SJSA1 (cell line): ENCODE measurements around the gene TAC3. TPM values are rescaled to one million over a fixed set of nuclear protein-coding genes. Genes with fewer than 3 reads are reported as not detected.
A peak's percentile ranks its signal among the peaks of the same experiment; 100 is the strongest.
"Not testable (repeated sequence)": the region's sequence is repeated elsewhere in the genome, so short reads cannot be mapped to it uniquely, and the experiment has no call there.

ENCODE experiments used
- DNase-seq, 2 experiments: peaks; one replicate each; pipeline ENCODE4 v3.0.0-alpha.2; 2015 to 2020; ENCODE audit warnings: low spot score in 2 of 2, low read depth in 1 of 2
- H3K27ac ChIP-seq: fragments of 250-450 bp; sonication (Bioruptor Pico); 2 replicates; pipeline ENCODE4 v1.5.1; 2020; ENCODE audit warnings: mild to moderate bottlenecking, moderate library complexity
- H3K27me3 ChIP-seq: fragments of 250-450 bp; sonication (Bioruptor Pico); replicated peaks from 2 replicates; pipeline ENCODE4 v1.5.1; 2020; ENCODE audit warnings: mild to moderate bottlenecking, moderate library complexity
- H3K36me3 ChIP-seq: fragments of 250-450 bp; sonication (Bioruptor Pico); 2 replicates; pipeline ENCODE4 v1.5.1; 2020; ENCODE audit warnings: mild to moderate bottlenecking
- H3K4me1 ChIP-seq: fragments of 250-450 bp; sonication (Bioruptor Pico); replicated peaks from 2 replicates; pipeline ENCODE4 v1.6.1; 2021; ENCODE audit warnings: mild to moderate bottlenecking
- H3K4me3 ChIP-seq: fragments of 250-450 bp; sonication (Bioruptor Pico); 2 replicates; pipeline ENCODE4 v1.5.1; 2020; ENCODE audit warnings: mild to moderate bottlenecking
- H3K9me3 ChIP-seq: fragments of 250-450 bp; sonication (Bioruptor Pico); replicated peaks from 2 replicates; pipeline ENCODE4 v1.5.1; 2020; ENCODE audit warnings: mild to moderate bottlenecking
- total RNA-seq: library from RNA; depleted of rRNA; stranded (reverse); fragments of >200 nt; shearing (Covaris generic); gene quantifications from 2 replicates; pipeline ENCODE4 v1.2.3, GENCODE V29; 2014; rRNA removed

TAC3 gene
- total RNA-seq = not detected in 2 replicates

DNA sequence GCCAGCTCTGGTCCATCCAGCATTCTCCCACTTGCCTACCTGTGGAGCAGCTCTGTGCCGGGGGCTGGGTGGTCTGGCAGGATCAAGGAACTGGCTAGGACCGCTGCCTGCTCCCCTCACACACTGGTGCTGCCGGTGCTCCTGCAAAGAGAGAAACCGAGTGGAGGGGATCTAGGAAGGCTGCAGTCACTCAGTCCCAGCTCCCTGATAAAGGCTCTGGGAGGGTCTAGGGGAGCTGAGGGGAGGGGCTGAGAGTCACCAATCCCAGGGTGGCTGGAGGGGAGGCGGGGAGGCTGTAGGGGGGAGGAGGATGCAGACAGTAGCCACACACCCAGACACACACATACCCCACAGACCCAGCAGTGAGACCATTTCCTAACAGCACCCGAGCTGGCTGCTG is at the start of gene TAC3:
TSS of gene TAC3 (minus strand) at position 182 of the 400 bp plus-strand sequence. CDS start 732 bp downstream, outside the sequence.
- Histone ChIP-seq H3K9me3 (no peaks in the 10 kb centered on the region), H3K36me3 (no peaks in the 10 kb centered on the region), H3K4me3 (no peak within 1 kb of the TSS), H3K27ac (no peak within 1 kb of the TSS), H3K27me3 (0 out of 2 replicates have a peak, but pooled peaks cover 6% of the 10 kb centered on the region), H3K4me1 (no peaks in the 10 kb centered on the region)
- no peak for DNase-seq

DNA sequence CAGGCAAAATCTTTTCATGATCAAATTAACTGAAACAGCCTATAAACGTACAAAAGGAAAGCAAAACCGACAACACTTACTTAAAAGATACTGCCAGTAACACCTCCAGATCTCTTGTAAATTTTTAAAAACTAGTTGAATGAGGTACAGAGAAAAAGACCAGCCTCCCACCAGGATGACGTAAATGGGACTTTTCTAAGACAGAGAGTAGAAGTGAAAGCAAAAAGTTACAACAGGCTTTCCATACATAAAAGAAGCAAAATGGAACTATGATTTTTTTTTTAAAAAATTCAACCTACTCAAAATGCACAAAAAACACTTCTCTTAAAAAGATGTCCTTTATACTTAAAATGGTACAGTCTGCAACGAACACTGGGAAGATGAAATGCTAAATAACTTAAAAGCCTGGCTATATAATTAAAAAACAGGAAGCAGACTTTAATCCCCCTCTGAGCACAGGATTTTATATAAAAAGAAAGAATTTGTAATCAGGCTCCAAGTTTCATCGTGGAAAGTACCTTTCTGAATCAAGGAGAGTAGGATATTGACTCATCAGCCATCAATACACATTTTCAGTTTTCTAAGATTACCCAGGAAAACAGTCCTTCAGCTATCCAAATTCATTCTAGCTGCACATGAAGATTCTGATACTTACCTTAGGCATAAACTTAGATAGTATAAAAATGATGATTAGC is 47.8 kb upstream of the TAC3 start:
- Histone ChIP-seq H3K27ac (peak overlapping the region; percentile 42), H3K36me3 (peaks cover 70% of the 10 kb centered on the region), H3K4me3 (no peak overlapping the region), H3K27me3 (no peaks in the 10 kb centered on the region), H3K9me3 (no peaks in the 10 kb centered on the region), H3K4me1 (no peaks in the 10 kb centered on the region)
- no peak for DNase-seq

DNA sequence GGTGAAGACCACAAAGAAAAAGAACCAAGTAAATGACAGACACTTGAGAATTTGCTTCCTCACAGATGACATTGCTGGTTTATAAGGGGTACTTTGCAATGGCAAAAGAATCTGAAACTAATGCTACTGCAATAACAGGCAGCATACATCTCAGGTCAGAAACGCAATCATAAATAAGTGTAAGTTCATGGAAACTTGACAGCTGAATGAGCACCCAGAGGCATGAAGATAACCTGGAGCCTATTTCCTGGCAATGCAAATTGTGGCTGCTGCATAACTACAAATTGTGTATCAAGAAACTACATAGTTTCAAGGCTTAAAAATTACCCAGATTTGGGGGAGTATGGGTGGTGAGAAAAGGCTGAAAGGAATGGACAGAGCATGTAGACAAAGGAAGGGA is 42.1 kb upstream of the TAC3 start:
- DNase-seq = no peak
- H3K27me3 ChIP-seq = no peaks in the 10 kb centered on the region
- H3K27ac ChIP-seq = no peak overlapping the region
- H3K9me3 ChIP-seq = no peaks in the 10 kb centered on the region
- no peaks in the 10 kb centered on the region for H3K4me1 ChIP-seq
- no peak overlapping the region for H3K4me3 ChIP-seq
- H3K36me3 ChIP-seq = peaks cover 55% of the 10 kb centered on the region

DNA sequence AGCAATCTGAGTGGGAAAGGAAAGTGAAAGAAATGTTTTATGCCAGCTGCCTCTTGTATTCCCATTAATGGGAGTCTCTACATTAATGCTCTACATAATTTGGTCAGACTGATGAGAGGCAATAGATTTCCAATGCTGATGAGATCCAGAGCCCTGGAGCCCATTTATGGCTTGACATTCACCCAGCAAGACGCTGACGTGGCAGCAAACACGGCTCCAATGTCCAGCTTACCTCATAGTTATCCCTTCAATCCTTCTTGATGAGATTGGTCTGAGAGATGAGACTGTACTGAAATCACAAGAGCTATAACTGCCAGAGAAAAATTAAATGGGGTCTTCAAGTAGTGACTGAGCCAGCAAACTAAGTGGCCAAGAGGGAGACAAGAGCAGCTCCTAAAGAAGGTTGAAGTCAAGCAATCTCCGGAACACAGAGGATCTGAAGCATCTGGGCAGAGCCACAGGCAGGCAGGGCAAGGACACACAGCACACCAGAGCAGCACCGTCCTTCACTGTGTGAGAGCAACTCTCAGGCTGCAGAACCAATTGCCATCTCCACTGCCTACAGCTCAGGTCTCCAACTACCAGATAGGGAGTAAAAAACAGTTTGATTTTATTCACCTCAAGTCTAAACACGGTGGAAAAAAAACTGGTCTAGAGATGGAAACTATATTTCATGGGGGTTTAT is 40.9 kb upstream of the TAC3 start:
- no peak overlapping the region for H3K27ac ChIP-seq
- no peaks in the 10 kb centered on the region for H3K27me3 ChIP-seq
- DNase-seq = no peak
- no peak overlapping the region for H3K4me3 ChIP-seq
- no peaks in the 10 kb centered on the region for H3K9me3 ChIP-seq
- peaks cover 46% of the 10 kb centered on the region for H3K36me3 ChIP-seq
- H3K4me1 ChIP-seq = no peaks in the 10 kb centered on the region

DNA sequence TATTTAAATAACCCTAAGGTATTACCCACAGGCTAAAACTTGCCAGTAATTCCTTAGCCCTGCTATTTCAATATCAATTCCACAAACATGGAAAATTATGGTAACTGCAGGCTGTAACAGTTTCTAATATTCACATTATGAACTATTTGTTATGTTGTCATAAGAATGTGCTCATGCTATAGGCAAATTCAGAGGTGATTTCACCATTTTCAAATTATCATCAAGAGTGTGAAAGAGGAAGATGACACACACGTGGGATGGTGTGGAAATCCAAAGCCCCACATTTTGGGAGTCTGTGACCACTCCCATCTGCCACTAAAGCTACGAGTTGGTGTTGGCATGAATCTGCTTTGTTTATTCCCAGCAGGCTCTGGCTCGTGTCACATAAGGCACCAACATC is 39.5 kb upstream of the TAC3 start:
- no peak for DNase-seq
- Histone ChIP-seq H3K4me1 (no peaks in the 10 kb centered on the region), H3K4me3 (no peak overlapping the region), H3K27ac (no peak overlapping the region), H3K36me3 (peaks cover 39% of the 10 kb centered on the region), H3K27me3 (no peaks in the 10 kb centered on the region; the same call in 1 of the 2 replicates), H3K9me3 (no peaks in the 10 kb centered on the region)

DNA sequence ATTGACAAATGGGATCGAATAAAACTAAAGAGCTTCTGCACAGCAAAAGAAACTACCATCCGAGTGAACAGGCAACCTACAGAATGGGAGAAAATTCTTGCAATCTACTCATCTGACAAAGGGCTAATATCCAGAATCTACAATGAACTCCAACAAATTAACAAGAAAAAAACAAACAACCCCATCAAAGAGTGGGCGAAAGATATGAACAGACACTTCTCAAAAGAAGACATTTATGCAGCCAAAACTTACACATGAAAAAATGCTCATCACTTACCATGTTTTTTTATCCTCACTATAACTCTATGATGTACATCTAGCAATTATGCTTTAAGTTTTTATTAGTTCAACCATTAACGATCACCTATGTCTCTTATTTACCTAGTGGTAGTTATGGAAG is 37.6 kb upstream of the TAC3 start:
- H3K4me3 ChIP-seq, H3K4me1 ChIP-seq, DNase-seq, H3K9me3 ChIP-seq, H3K27me3 ChIP-seq, H3K27ac ChIP-seq: not testable (repeated sequence)
- H3K36me3 ChIP-seq = peaks cover 20% of the 10 kb centered on the region

DNA sequence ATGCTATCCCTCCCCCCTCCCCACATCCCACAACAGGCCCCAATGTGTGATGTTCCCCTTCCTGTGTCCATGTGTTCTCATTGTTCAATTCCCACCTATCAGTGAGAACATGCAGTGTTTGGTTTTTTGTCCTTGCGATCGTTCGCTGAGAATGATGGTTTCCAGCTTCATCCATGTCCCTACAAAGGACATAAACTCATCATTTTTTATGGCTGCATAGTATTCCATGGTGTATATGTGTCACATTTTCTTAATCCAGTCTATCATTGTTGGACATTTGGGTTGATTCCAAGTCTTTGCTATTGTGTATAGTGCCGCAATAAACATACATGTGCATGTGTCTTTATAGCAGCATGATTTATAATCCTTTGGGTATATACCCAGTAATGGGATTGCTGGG is 36.8 kb upstream of the TAC3 start:
- DNase-seq, H3K27me3 ChIP-seq, H3K4me1 ChIP-seq, H3K27ac ChIP-seq, H3K9me3 ChIP-seq, H3K4me3 ChIP-seq: not testable (repeated sequence)
- H3K36me3 ChIP-seq = peaks cover 13% of the 10 kb centered on the region

DNA sequence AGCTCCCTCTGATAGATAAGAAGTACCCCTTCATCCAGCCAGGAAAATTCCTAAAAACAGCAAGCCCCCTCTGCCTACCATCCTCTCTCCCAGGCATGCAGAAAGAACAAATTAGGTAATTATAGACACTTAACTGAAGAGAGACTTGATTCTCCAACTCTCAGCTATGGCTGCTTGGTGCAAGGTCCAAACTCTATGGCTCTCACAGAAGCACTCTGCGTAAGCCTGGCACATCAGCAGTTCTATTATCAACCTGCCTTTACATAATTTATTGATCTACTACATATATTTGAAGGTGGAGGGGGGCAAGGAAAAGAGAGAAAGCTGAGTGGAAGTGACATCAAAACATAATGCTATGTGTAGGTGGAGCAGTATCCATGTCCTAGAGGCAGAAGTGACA is 34.7 kb upstream of the TAC3 start:
- Histone ChIP-seq H3K4me3 (no peak overlapping the region), H3K9me3 (no peaks in the 10 kb centered on the region), H3K36me3 (no peaks in the 10 kb centered on the region; the same call in 1 of the 2 replicates), H3K27ac (no peak overlapping the region), H3K27me3 (peaks cover 2% of the 10 kb centered on the region; the same call in 1 of the 2 replicates), H3K4me1 (no peaks in the 10 kb centered on the region)
- no peak for DNase-seq

DNA sequence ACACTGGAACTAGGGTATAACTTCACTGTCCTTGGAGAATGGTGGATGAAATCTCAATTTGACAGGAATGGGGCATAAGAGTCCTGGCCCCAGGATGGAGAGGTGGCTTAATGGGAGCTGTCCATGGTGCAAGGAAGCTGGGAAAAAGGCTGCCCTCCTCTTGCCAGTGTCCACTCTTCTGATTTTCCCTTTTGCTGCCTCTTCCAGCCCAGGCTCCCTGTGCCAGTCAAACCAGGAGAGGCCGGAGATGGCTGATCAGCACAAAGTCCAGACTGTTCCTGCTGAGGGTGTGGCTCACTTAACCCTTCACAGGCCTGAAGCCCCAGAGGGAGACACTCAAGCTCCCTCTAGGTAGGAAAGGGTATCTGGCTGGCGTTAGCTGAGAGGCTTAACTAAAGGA is 33.6 kb upstream of the TAC3 start, which contains the start of gene MYO1A:
TSS of gene MYO1A (minus strand) at position 240 of the 400 bp plus-strand sequence. CDS start 1,806 bp downstream, outside the sequence.
- no peak within 1 kb of the TSS for H3K27ac ChIP-seq
- H3K9me3 ChIP-seq = no peaks in the 10 kb centered on the region
- no peak for DNase-seq
- H3K4me3 ChIP-seq = no peak within 1 kb of the TSS
- no peaks in the 10 kb centered on the region for H3K4me1 ChIP-seq
- no peaks in the 10 kb centered on the region; the same call in 1 of the 2 replicates for H3K36me3 ChIP-seq
- peaks cover 9% of the 10 kb centered on the region; the same call in 1 of the 2 replicates for H3K27me3 ChIP-seq

DNA sequence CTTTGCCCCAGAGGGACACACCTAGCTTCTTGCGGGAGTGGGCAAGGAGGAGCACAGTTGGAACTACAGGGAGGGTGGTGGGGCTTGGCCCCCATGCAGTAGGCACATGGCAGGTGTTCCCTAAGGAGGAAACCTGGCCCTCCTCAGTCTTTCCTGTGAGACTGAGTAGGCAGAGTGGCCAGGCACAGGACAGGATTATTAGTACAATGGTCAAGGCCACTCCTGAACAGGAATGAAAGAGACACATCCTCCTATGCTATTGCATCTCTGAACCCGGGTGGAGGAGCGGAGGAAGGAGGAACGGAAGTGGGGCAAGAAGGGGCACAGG is 32.8 kb upstream of the TAC3 start:
- H3K4me1 ChIP-seq = no peaks in the 10 kb centered on the region
- no peaks in the 10 kb centered on the region; the same call in 1 of the 2 replicates for H3K36me3 ChIP-seq
- H3K27me3 ChIP-seq = peaks cover 9% of the 10 kb centered on the region; the same call in 1 of the 2 replicates
- H3K9me3 ChIP-seq = no peaks in the 10 kb centered on the region
- no peak for DNase-seq
- no peak overlapping the region for H3K4me3 ChIP-seq
- no peak overlapping the region for H3K27ac ChIP-seq

DNA sequence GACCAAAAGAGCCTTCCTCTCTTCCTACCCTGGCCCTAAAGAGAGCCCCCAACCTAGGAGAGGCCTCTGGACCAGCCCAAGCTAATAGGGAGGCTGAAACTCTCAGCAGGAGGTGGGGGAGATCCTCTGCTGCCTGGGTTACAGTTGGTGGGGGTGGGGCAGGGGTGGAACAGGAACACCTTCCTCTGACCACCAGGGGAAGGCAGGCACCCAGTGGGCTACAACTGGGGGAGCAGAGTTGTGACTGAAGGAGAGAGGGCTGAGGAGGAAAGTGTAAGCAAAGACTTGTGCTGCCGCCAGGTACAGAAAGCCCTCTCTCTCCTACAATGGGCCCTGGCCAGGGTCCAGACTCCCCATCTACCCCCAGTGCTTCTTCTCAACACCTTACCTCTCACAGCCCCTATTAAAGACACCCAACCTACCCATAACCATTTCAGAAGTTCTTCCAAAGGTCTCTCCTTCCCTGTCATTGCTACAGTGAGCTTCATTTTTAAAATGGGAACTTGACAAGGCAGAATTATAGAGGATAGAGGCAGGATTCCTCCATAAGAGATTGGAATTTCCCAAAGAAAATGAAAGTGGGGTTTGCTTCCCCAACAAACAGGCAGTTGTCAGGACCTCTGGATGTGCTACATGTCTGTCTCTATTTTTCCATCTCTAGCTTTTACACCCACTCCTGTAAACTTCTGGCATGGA is 32.2 kb upstream of the TAC3 start:
- DNase-seq = no peak

DNA sequence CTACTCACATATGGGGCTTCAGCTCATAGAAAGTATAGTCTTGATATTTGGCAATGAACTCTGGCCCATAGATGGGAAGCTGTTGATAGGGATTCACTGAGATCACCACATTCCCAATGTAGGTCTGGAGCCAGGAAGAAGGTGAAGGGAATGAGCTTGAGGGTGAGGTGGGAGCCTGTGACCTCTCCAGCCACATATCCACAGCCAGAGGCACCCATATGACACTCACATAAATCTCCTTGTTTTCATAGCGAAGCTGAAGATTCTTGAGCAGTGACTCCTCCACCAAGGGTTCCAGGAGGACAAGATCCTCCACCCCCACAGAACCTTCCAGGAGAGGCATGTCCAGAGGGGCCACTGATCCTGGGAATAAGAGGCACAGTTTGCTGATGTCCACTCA is 31.7 kb upstream of the TAC3 start:
- Histone ChIP-seq H3K27ac (no peak overlapping the region), H3K4me1 (no peaks in the 10 kb centered on the region), H3K4me3 (no peak overlapping the region), H3K9me3 (no peaks in the 10 kb centered on the region), H3K27me3 (peaks cover 9% of the 10 kb centered on the region; the same call in 1 of the 2 replicates), H3K36me3 (no peaks in the 10 kb centered on the region)
- no peak for DNase-seq

More for the DNA sequence above, 32.2 kb upstream of the TAC3 start:
- no peak overlapping the region for H3K4me3 ChIP-seq
- no peak overlapping the region for H3K27ac ChIP-seq
- H3K36me3 ChIP-seq = no peaks in the 10 kb centered on the region
- H3K27me3 ChIP-seq = peaks cover 9% of the 10 kb centered on the region; the same call in 1 of the 2 replicates
- H3K4me1 ChIP-seq = no peaks in the 10 kb centered on the region
- no peaks in the 10 kb centered on the region for H3K9me3 ChIP-seq

DNA sequence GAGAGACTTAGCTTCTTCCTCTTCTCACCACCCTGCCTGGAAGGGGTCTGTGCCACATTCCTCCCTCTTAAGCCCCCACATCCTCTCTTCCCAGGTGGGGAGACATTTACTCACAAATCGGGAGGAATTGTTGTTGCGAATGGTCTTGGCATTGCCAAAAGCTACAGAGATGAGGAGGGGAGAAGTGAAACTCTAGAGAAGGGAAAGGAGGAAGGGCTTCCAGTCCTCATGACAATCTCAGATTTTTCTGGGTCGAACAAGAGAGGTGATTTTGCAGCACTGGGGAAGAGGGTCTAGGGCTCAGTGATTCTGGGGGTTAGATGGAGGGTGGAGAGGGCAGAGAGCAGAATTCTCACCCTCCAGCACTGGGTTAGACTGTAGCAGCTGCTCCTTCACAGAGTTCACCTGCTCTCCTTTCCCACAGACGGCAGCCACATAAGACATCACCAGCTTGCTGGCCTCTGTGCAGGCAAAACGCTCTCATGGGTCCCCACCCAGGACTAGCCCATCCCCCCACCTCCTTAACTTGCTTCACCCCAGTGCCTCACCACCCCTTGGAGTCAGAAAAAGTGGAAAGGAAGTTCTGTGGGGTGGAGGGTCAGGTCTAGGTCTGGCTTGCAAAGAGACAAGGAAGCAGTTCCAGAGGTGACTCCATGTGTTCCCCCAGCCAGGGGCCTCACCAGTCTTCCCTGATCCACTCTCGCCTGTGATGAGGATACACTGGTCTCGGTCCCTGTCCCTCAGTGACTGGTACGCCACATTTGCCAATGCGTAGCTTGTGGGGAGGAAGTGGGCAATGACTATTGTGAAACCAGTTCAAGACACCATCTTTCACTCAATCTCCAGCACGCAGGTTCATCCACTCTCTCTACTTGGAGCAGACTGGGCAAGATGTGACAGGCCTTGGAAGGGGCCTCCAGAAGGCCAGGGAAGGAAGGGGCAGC is 30.9 kb upstream of the TAC3 start:
- no peaks in the 10 kb centered on the region for H3K4me1 ChIP-seq
- no peak overlapping the region for H3K27ac ChIP-seq
- DNase-seq = no peak
- H3K9me3 ChIP-seq = no peaks in the 10 kb centered on the region
- H3K27me3 ChIP-seq = peaks cover 12% of the 10 kb centered on the region
- no peaks in the 10 kb centered on the region for H3K36me3 ChIP-seq
- no peak overlapping the region for H3K4me3 ChIP-seq
